PC-9 (cell line): ENCODE measurements around the gene NKRF.

Source experiments
- CTCF ChIP-seq: fragments of 200-600 bp; sonication (generic); conservative IDR thresholded peaks from 2 replicates; pipeline ENCODE4 v1.6.1; 2017; ENCODE audit warnings: mixed run types, antibody characterized with exemption, mild to moderate bottlenecking, moderate library complexity
- EZH2 ChIP-seq: fragments of 200-600 bp; sonication (generic); IDR thresholded peaks from 2 replicates; pipeline ENCODE4 v1.8.0; 2017; ENCODE audit warnings: antibody characterized with exemption, low read depth

- no peak for TF ChIP-seq CTCF
- no peak for TF ChIP-seq EZH2
Measured at GRCh38 chrX:119622356-119623232, 16.4 kb upstream of the NKRF start.
